CD4-positive, alpha-beta T cell treated with Interleukin-17A for 1 hour (primary cell): ENCODE measurements around the gene KYNU.
A peak's percentile ranks its signal among the peaks of the same experiment; 100 is the strongest.
"Not testable (repeated sequence)": the region's sequence is repeated elsewhere in the genome, so short reads cannot be mapped to it uniquely, and the experiment has no call there.

Experiments
- DNase-seq: peaks from one replicate; pipeline ENCODE4 v3.0.0-alpha.2; 2020

KYNU gene

DNA sequence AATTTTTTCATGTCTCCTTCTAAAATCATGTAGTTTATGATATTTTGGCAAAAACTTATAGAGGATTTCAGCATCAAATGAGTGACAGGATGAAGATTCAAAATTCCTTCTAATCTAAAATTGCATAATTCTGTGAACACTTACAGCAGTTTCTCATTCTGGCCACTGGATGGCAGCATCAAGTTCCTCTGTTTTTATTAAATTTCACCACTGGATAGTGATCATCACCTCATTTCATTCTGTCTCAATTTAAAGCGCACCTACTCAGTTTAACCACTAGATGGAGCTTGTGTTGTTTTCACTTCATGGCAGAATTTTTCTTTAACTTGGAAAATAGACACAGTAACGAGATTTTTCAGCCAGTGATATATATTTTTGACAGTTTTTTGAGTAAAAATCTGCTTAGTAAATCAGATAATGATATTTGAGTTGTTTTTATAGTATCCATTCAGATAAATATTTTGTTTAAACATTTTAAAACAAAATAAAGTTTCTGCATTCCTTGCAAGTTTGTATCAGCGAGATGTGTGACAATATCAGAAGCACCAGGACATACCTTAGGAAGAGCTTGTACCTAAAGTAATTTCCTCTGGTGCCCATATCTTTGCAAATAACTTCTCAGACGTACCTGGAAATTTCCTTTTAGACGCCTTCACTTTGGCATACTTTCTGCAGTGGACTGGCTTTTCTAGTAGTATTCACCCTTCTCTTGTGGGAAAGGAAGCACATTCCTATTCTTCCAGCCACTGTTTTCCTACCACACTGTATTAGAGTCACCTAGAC is 157.0 kb downstream of the KYNU start:
- DNase-seq = peak; percentile 88

DNA sequence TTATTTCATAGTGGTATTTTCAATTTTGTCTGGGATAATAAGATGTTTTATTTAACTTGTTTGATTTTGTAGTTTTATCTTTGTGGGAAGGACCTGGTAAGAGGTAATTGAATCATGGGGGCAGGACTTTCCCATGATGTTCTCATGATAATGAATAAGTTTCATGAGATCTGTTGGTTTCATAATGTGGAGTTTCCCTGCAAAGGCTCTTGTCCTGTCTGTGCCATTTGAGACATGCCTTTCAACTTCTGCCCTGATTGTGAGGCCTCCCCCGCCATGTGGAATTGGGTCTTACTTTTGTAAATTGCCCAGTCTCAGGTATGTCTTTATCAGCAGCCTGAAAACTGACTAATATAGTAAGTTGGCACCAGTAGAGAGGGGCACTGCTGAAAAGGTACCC is 174.0 kb downstream of the KYNU start:
- no peak for DNase-seq

GRCh38 chr2:143053437-143053836 is 176.0 kb downstream of the KYNU start:
- DNase-seq = not testable (repeated sequence)

DNA sequence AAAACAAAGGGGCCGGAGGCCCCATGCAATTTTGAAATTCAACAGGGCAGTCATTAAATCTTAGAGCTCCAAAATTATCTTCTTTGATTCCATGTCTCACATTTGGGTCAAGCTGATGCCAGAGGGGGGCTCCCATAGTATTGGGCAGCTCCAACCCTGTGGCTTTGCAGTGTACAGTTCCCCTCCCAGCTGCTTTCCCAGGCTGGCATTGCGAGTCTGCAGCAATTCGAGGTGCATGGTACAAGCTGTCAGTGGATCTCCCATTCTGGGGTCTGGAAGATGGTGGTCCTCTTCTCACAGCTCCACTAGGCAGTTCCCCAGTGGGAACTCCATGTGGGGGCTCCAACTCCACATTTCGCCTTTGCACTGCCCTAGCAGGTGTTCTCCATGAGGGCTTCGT is 179.1 kb downstream of the KYNU start:
- DNase-seq = no peak

DNA sequence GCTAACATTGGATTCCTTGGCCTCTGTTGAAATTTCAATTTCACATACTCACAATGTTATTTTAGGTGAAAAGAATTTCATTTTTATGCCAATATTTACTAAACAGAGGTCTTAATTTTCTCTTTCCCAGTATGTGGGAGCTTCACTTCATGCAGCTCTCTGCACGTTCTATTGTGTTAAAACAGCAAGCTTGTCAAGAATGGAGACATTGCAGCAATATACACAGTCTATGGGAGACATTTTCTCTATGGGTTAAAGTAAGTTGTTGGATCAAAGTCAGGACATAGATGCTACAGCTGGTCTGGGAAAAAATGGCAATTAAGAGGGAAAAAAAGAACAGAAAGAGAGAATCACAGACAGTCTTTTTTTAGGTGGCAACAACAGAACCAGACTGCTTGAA is 181.4 kb downstream of the KYNU start:
- no peak for DNase-seq

DNA sequence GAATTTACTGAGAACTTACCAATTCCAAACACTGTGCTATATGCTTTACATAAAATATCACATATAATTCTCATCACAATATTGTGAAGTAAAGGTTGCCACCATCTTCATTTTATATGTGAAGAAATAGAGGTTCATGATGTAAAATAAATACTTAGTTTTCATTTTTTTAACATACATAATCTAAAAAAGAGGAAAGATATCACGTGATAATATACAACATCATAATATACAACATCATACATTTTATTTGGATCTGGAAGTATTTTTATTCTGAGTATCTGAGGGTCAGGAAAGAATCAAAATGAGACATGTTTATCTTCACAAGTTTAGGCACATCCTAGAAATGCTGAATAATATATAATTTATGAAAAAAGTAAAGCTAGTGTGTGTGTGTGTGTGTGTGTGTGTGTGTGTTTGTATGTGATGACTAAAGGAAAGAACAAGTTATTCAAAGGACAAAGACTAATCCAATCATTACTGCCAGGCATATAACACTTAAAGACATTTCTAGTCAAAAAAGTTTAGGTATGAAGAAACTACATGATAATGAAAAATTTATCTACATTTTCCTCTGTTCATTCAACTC is 186.2 kb downstream of the KYNU start:
- no peak for DNase-seq

DNA sequence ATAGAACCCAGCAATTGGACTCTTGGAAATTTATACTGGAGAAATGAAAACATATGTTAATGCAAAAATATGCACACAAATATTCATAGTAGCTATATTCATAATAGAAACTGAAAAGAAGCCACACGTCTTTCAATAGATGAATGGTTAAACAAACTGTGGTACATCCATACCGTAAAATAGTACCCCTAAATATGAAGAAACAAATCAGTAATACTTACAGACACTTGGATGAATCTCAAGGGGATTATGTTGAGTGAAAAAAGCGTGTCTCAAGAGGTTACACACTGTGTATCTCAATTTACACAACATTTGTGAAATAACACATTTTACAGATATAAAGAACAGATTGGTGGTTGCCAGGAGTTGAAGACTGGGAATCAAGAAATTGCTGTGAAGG is 190.6 kb downstream of the KYNU start:
- DNase-seq = no peak

DNA sequence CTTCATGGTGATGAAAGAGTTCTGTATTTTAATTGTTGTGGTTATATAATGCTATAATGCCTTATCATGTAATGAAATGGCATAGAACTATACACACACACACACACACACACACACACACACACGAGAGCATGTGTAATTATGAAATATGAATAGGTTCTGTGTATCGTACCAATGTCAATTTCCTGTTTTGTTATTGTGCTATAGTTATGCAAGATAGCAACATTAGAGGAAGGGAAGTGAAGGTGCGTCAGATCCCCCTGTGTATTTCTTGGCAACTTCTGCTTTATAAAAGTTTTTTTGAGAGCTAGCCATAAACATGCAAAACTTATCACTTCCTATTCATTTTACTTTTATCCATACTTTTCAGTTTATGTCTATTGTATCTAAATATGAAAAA is 191.0 kb downstream of the KYNU start:
- DNase-seq = peak; percentile 21

GRCh38 chr2:143070704-143071103 is 193.2 kb downstream of the KYNU start:
- no peak for DNase-seq

GRCh38 chr2:143071185-143071876 is 193.9 kb downstream of the KYNU start:
- no peak for DNase-seq

- DNase-seq = not testable (repeated sequence)
These were observed 197.4 kb downstream of the KYNU start for GRCh38 chr2:143074913-143075312.

DNA sequence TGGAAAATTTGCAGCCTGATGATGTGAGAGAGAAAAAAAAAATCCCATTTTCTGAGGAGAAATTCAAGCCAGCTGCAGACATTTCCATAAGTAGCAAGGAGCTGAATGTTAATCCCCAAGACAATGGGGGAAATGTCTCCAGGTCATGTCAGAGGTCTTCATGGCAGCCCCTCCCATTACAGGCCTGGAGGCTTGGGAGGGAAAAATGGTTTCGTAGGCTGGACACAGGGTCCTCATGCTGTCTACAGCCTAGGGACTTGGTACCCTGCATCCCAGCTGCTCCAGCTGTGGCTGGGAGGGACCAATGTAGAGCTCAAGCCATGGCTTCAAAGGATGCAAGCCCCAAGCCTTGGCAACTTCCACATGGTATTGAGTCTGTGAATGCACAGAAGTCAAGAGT is 198.2 kb downstream of the KYNU start:
- DNase-seq = no peak

DNA sequence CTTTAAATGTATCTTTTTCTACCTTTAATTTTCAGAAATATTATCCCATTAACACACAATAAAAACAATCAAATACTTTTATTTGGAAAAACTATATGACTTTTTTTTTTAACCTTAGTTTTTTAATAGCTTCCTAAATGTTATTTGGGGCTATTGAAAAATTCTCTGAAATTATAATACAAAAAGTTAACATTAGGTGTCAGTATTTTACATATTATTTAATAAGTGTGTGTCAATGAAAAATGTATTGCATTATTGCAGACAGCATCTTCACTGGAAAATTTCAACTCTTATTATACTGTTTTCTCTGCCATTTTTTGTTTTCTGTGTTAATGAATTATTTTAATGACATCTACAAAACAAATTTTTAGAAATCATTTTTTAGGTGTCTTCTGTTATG is 200.6 kb downstream of the KYNU start:
- no peak for DNase-seq

DNA sequence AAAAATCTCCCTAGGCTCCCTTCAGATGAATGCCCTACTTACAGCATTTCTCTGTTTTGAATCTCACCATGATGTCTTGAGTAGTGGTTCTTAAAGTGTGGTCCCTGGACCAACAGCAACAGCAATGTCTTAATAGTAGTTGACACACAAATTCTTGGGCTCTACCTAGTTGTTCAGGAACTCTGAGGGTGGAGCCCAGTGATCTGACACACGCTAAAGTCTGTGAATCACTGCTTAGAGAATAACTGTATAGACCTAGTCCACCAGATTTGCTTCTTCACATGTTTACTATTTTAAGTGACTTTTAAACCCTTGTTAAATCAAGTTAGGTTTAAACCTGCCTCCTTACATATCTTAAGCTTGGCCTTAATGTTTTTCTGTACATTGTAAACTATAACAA is 204.2 kb downstream of the KYNU start:
- DNase-seq = no peak

DNA sequence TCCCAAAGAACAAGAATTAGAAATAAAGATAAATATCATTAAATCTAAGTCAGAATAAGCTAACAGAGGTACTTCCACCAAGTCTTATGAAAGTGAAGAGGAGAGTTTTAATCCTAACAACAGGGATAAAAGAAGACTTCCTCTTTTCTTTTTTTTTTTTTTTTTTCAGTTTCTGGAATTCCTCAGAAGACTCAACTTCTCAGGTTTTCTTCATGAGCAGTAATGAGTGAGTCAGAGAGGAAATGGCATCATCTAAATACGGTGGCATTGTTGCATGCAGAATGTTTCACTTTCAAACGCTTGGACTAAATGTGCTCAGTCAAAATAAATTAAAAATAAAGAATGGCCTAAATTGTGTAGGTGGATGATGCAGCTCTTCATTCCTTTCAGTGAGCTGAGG is 206.2 kb downstream of the KYNU start:
- peak; percentile 30 for DNase-seq

- no peak for DNase-seq
These were observed 207.0 kb downstream of the KYNU start for GRCh38 chr2:143084462-143084861.

GRCh38 chr2:143085125-143085784 is 207.8 kb downstream of the KYNU start:
- no peak for DNase-seq

- no peak for DNase-seq
These were observed 209.6 kb downstream of the KYNU start for GRCh38 chr2:143087033-143087432.

DNA sequence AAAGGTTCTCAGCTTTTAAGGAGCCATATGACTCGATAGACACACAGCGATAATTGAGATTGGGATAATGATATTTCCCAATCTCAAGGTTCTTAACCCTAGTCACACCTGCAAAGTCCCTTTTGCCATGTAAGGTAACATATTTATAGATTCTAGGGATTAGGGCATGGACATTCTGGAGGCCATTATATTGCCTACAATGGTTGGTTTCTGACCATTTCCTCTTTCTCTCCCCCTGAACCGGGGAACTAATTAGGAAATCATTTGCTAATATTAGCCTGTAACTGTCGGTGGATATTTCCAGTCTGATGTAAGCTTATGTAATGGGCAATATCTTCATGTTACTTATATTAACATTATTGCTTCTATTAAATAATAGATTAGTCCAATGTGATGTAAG is 210.9 kb downstream of the KYNU start:
- DNase-seq = no peak

DNA sequence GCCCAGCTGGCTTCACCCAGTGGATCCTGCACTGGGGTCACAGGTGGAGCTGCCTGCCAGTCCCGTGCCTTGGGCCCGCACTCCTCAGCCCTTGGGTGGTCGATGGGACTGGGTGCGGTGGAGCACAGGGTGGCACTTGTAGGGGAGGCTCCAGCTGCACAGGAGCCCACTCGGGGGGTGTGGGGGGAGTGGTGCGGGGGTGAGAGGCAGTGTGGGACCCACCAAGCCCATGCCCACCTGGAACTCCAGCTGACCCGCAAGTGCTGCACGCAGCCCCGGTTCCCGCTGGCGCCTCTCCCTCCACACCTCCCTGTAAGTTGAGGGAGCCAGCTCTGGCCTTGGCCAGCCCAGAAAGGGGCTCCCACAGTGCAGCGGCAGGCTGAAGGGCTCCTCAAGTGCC is 212.1 kb downstream of the KYNU start:
- not testable (repeated sequence) for DNase-seq
